ENCODE results near the gene KCNK5.
A peak's percentile ranks its signal among the peaks of the same experiment; 100 is the strongest.

KCNK5 gene

GRCh38 chr6:39221115-39221514 is 8.2 kb downstream of the KCNK5 start:
- H3K4me3 ChIP-seq (ENCODE audit: low read depth, low read length) = no peak overlapping the region
- no peak for DNase-seq (ENCODE audit: low read depth)
- TF ChIP-seq CTCF (IDR thresholded peaks at IDR 0.05; ENCODE audit: control insufficient read depth, extremely low read depth, insufficient read depth) = no peak

- no peak for TF ChIP-seq CTCF (IDR thresholded peaks at IDR 0.05; ENCODE audit: control insufficient read depth, extremely low read depth, insufficient read depth)
- no peak for DNase-seq (ENCODE audit: low read depth)
- H3K4me3 ChIP-seq (ENCODE audit: low read depth, low read length) = no peak overlapping the region
Measured at GRCh38 chr6:39218868-39219567, 10.3 kb downstream of the KCNK5 start.

- no peak overlapping the region for H3K4me3 ChIP-seq (ENCODE audit: low read depth, low read length)
- no peak for TF ChIP-seq CTCF (IDR thresholded peaks at IDR 0.05; ENCODE audit: control insufficient read depth, extremely low read depth, insufficient read depth)
- DNase-seq (ENCODE audit: low read depth) = no peak
Measured at GRCh38 chr6:39217177-39217864, 12.0 kb downstream of the KCNK5 start.

GRCh38 chr6:39215640-39216158 is 13.6 kb downstream of the KCNK5 start:
- no peak for TF ChIP-seq CTCF (IDR thresholded peaks at IDR 0.05; ENCODE audit: control insufficient read depth, extremely low read depth, insufficient read depth)
- no peak for DNase-seq (ENCODE audit: low read depth)
- H3K4me3 ChIP-seq (ENCODE audit: low read depth, low read length) = no peak overlapping the region

- H3K4me3 ChIP-seq (ENCODE audit: low read depth, low read length) = no peak overlapping the region
- TF ChIP-seq CTCF (IDR thresholded peaks at IDR 0.05; ENCODE audit: control insufficient read depth, extremely low read depth, insufficient read depth) = no peak
- peak; percentile 39 for DNase-seq (ENCODE audit: low read depth)
Measured at GRCh38 chr6:39214846-39215639, 14.2 kb downstream of the KCNK5 start.

GRCh38 chr6:39214120-39214813 is 15.0 kb downstream of the KCNK5 start:
- no peak overlapping the region for H3K4me3 ChIP-seq (ENCODE audit: low read depth, low read length)
- no peak for DNase-seq (ENCODE audit: low read depth)
- TF ChIP-seq CTCF (IDR thresholded peaks at IDR 0.05; ENCODE audit: control insufficient read depth, extremely low read depth, insufficient read depth) = no peak

All from LNCaP clone FGC (cell line).